Measurements from ENCODE around the gene HFM1.
"Not testable (repeated sequence)": the region's sequence is repeated elsewhere in the genome, so short reads cannot be mapped to it uniquely, and the experiment has no call there.

DNA sequence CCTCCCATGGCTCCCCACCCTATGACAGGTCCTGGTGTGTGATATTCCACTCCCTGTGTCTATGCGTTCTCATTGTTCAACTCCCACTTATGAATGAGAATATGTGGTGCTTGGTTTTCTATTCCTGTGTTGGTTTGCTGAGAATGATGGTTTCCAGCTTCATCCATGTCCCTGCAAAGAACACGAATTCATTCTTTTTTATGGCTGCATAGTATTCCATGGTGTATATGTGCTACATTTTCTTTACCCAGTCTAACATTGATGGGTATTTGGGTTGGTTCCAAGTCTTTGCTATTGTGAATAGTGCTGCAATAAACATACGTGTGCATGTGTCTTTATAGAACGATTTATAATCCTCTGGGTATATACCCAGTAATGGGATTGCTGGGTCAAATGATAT lies 17.9 kb upstream of the HFM1 start:
- TF ChIP-seq, protein P1, sequence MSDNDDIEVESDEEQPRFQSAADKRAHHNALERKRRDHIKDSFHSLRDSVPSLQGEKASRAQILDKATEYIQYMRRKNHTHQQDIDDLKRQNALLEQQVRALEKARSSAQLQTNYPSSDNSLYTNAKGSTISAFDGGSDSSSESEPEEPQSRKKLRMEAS (IDR thresholded peaks at IDR 0.05; ENCODE audit: low read depth) = not testable (repeated sequence)
- not testable (repeated sequence) for TF ChIP-seq RAD21 (IDR thresholded peaks at IDR 0.05; ENCODE audit: low read length); NFIC (IDR thresholded peaks at IDR 0.05; ENCODE audit: borderline replicate concordance); YY1 (IDR thresholded peaks at IDR 0.05; ENCODE audit: low read depth); FOXM1 (IDR thresholded peaks at IDR 0.05; ENCODE audit: low read depth)
- TF ChIP-seq, protein P2, sequence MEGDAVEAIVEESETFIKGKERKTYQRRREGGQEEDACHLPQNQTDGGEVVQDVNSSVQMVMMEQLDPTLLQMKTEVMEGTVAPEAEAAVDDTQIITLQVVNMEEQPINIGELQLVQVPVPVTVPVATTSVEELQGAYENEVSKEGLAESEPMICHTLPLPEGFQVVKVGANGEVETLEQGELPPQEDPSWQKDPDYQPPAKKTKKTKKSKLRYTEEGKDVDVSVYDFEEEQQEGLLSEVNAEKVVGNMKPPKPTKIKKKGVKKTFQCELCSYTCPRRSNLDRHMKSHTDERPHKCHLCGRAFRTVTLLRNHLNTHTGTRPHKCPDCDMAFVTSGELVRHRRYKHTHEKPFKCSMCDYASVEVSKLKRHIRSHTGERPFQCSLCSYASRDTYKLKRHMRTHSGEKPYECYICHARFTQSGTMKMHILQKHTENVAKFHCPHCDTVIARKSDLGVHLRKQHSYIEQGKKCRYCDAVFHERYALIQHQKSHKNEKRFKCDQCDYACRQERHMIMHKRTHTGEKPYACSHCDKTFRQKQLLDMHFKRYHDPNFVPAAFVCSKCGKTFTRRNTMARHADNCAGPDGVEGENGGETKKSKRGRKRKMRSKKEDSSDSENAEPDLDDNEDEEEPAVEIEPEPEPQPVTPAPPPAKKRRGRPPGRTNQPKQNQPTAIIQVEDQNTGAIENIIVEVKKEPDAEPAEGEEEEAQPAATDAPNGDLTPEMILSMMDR (IDR thresholded peaks at IDR 0.05) = not testable (repeated sequence)
- TF ChIP-seq, protein P3, sequence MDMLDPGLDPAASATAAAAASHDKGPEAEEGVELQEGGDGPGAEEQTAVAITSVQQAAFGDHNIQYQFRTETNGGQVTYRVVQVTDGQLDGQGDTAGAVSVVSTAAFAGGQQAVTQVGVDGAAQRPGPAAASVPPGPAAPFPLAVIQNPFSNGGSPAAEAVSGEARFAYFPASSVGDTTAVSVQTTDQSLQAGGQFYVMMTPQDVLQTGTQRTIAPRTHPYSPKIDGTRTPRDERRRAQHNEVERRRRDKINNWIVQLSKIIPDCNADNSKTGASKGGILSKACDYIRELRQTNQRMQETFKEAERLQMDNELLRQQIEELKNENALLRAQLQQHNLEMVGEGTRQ (IDR thresholded peaks at IDR 0.05; ENCODE audit: borderline replicate concordance, low read depth, low read length) = not testable (repeated sequence)
